ENCODE measurements around the gene RIN3.
"Not testable (repeated sequence)": the region's sequence is repeated elsewhere in the genome, so short reads cannot be mapped to it uniquely, and the experiment has no call there.

Gene RIN3

DNA sequence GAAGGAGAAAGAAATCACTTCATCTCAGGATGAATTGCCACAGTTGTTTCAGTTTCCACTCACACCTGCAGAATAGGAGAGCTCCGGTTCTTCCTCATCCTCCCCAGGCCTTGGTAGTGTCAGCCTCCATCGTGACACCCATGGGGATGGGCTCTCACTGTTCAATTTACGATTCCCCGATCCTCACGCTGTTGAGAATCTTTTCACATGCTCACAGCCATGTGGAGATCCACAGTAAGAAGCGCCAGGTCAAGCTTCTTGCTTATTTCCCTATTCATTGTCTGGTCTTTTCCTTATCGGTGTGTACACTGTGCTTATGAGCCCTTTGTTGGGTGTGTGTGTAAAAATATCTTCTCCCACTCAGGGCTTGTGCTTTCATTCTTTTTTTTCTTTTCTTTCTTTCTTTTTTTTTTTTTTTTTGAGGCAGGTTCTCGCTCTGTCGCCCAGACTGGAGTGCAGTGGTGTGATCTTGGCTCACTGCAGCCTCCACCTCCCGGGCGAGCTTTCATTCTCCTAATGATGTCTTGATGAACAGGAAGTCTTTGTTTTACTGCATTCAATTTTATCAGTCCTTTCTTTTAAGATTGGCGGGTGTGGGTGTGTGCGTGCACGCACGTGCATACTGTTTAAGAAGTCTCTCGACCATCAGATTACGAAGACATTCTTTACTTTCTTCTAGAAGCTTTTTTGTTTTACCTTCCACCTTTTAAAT, 21.5 kb downstream of the RIN3 start:
- DNase-seq, result no peak

DNA sequence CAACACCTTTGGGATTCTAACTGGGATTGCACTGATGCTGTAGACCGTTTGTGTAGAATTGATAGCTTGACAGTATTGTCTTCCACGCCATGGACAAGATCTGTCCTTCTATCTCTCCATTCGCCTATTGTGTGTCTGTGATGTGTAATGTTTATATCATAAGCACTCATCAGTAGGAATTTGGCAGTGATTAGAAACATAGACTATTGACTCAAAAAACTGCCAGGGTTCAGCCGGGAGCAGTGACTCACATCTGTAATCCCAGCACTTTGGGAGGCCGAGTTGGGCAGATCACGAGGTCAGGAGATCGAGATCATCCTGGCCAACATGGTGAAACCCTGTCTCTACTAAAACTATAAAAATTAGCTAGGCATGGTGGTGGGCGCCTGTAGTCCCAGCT, 22.6 kb downstream of the RIN3 start:
- DNase-seq, result not testable (repeated sequence)

GRCh38 chr14:92538412-92538985, 24.9 kb downstream of the RIN3 start:
- no peak for DNase-seq

GRCh38 chr14:92539419-92539818, 25.8 kb downstream of the RIN3 start:
- no peak for DNase-seq

DNA sequence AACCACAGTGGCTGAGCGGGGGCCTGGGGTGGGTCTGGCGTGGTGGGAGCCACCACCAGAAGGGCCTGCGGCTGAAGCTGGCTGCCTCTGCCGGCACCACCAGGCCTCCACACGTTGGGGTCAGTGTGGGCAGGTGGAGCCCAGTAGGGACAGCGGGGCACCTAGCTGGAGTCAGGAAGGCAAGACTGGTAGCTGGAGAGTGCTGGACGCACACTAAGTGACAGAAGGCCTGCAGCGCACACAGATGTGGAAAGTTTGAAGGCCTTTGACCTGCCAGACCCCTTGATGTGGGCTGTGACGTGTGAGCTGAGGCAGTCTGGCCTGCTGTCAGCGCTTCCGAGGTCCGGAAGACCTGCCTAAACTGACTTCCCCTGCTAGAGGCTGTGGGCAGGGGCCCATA, 26.3 kb downstream of the RIN3 start:
- no peak for DNase-seq

- no peak for DNase-seq
Measured at GRCh38 chr14:92540472-92541048, 27.0 kb downstream of the RIN3 start.

DNA sequence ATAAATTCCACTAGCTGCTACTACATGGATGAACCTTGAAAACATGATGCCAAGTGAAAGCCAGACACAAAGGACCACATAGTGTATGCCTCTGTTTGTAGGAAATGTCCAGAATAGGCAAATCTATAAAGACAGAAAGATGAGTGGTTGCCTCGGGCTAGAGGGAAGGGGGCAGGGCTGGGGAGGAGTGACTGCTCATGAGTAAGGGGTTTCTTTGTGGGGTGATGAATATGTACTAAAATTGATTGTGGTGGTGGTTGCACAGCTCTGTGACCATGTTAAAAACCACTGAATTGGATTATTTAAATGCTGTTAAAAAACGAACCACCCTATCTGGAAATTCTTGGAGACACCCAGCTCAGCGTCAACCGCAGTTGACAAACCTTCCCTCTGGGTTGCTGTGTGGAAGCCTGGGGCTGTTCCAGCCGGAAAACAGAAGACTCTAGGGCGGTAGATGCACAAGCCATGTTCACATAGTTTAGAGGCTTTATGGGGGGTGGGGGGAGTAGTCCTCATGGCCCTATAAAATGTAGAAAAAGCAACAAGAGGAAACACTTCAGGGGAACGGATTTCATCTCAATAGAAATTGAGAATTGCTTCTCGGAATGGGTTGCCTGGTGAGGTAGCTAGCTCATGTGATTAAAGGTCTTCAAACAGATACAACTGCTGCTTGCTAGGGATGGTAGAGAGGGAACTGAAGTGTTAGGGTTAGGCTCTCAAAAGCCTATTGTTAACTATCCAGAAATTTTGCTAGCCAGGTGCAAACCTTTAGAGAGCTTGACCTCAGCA, 29.4 kb downstream of the RIN3 start:
- no peak for DNase-seq

- no peak for DNase-seq
Measured at GRCh38 chr14:92544051-92544720, 30.6 kb downstream of the RIN3 start.

DNA sequence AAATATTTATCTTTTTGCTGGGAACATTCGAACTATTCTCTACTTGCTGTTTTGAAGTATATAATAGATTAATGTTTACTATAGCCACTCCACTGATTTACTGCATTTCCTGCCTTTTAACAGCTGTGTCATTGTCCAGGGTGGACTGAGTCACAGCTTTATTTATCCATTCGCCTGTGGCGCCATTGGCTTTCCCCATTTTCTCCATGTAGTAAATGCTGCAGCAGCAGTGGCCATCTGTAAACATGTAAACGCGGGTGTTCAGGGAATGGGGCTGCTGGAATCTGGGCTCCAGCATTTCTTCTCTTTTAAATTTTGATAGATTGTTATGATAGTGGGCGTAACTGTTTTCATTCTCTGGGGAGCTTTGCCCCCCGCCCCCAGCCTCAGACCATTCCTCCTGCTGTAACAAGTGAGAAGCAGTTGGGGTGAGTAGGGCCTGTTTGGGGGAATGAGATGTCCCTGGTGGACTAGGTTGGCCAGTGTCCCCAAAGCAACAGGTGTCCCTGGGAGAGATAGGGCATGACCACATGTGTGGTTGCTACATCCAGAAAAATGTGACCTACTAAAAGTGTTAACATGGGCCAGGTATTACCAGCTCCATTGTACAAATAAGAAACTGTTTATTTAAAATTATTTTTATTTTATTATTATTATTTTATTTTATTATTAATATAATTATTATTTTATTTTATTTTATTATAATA, 32.9 kb downstream of the RIN3 start:
- DNase-seq, result no peak

DNA sequence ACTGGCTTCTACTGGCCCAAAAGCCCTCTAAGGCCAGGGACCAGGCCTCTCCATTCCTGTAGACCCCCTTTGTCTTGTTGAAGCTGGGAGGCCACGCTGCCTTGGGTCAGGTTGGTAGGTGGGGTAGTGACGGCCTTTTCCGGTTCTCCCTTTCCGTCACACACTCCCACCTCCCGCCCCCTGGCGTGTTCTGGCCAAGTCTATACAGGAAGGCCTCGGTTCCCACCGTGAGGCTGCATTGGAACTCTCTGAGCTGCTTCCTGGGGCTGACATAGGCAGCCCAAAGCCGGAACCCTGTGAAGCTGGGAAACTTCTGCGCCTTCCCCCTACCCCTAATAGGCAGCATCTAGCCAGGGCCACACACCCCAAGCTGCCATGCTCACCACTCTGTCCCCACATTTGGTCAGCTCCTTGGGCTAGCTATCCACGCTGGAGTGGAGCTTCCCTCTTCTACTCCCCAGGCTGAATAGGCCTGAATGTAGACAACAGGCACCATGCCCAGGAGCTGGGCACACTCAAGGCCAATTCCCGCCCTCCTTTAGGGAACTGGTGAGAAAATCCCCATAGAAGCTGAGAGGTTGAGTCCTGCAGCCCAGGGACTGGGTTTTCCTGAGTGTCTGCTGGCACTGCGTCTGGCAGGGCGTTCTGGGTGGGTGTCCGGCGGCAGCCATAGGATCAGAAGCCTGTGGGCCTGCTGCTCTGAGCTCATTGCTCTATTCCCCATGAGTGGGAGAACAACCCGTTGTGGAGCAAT, 35.7 kb downstream of the RIN3 start:
- no peak for DNase-seq

DNA sequence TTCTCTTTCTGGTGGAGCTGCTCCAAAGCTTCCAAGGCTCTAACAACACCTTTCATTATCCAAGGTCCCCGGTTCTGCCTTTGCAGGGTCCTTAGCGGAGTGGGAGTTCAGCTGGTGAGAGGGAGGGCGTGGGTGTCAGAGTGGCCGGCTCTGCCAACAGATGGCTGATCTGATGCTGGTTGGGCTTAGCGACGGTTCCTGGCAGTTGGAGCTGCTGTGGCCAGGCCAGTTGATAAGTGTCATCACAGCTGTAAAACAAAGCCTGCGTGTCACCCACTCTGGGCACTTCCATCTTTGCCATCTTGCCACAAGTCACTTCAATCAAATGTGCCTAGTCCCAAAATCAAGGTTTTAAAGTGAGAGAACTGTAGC, 36.3 kb downstream of the RIN3 start:
- DNase-seq, result no peak

DNA sequence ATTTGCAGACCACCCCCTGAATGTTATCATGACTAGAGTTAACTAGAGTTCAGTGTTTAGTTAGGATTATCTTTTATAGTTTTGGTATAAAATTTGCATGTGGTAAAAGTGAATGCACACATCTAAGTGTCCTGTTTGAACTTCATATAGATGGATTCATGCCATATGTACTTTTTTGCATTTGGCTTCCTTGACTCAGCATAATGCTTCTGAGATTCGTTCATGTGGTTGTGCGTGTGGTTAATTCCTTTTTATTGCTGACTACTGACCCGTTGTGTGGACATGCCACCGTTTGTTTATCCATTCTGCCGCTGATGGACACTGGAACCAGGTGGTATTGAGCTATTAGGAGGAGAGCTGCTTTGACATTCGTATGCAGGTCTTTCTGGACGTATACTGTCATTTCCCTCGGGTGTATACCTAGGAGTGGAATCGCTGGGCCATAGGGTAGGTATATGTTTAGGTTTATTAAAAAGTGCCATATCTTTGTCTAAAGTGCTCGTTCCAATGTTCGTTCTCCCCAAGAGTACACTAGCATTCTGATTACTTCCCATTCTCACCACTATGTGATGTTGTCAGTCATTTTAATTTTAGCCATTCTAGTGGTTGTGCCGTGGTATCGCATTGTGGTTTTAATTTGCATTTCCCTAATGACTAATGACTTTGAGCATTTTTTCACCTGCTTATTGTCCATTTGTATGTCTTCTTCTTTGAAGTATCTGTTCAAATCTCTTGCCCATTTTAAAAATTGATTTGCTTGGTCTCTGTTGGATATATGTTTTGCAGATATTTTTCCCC, 37.7 kb downstream of the RIN3 start:
- DNase-seq, result no peak

GRCh38 chr14:92552066-92552465, 38.5 kb downstream of the RIN3 start:
- DNase-seq, result no peak

GRCh38 chr14:92553438-92553837, 39.9 kb downstream of the RIN3 start:
- DNase-seq, result no peak

DNA sequence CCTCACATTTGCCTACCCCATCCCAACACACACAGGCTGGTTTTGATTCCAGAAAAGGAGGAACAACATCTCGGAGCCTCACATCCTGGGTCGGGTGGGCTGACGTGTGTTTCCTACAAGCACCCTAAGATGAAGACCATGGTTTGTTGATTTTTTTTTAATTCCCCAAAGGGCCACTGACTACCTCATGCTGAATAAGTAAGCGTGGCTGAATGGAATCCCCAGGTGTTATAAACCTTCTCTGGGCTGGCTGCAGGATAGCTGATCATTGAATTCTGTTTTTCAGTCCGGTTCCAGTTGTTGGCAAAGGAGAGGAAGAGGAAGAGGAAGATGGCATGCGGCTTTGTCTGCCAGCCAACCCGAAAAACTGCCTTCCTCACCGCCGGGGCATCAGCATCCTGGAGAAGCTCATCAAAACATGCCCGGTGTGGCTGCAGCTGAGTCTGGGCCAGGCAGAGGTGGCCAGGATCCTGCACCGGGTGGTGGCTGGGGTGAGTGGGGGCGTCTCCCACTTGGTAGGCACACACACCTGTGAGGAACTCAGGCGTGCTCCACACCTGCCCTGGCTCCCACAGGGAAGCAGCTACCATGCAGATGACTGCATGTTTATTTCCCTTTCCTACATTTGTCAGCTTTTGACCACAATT, 42.0 kb downstream of the RIN3 start:
- no peak for DNase-seq

DNA sequence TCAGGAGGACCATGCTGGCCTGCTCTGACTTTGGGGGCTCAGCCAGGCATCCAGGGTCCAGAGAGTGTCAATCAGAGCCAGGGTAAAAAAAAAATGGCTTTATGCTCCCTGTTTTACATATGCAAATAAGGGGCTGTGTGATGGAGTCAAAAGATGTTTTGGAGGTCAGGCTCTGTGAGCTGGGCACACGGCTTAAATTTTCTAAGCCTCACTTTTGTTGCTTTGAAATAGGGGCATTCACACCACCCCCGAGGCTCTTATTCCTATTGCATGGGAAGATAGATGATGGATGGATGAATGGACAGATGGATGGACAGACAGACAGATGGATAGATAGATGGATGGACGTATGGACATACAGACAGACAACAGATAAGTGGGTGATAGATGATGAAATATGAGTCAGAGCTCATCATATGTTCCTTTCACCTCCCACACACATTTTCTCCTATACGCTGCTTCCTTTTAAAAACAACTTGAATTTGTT, 42.7 kb downstream of the RIN3 start:
- no peak for DNase-seq

- DNase-seq, result no peak
Measured at GRCh38 chr14:92556863-92557543, 43.4 kb downstream of the RIN3 start.

GRCh38 chr14:92557544-92557912, 43.9 kb downstream of the RIN3 start:
- no peak for DNase-seq

GRCh38 chr14:92558319-92558718, 44.7 kb downstream of the RIN3 start:
- DNase-seq, result no peak

DNA sequence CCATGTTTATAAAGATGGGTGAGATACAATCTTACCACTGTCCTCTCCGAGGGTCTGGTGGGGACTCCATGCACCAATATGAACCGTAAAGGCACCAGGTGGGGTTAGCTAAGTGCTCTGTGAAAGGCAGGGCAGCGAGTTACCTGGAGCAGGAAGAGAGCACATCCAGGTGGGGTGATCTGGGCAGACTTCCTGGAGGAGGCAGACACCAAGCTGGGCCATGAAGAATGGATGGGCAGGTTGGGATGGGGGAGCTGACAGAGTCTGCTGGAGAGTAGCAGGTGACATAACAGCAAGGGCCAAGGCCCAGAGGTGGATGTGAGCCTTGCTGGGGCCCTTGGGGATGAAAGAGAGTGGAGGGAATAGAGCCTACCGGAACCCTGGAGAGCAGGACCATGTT, 45.9 kb downstream of the RIN3 start:
- DNase-seq, result no peak
